ENCODE data around the gene FILIP1.

The FILIP1 gene

DNA sequence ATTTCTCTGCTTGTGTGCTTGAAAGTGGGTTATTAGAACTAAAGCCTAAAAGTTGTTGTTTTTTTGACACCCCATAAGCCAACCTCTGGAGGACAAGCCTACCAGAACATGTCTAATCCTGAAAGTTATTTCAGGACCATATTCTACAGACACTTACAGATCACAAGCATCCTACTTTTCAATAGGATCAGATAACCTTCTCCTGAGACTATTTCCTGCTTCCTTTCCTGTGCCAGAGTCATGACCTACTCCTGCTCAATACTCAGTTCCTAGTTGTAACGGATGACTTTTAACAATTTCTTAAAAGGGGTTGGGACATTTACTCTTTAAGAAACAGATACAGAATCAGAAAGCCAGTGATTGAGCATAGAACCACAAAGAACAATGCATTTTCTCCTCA is 5.3 kb upstream of the FILIP1 start:
- no peak overlapping the region for H3K27ac ChIP-seq
- TF ChIP-seq, protein P1, sequence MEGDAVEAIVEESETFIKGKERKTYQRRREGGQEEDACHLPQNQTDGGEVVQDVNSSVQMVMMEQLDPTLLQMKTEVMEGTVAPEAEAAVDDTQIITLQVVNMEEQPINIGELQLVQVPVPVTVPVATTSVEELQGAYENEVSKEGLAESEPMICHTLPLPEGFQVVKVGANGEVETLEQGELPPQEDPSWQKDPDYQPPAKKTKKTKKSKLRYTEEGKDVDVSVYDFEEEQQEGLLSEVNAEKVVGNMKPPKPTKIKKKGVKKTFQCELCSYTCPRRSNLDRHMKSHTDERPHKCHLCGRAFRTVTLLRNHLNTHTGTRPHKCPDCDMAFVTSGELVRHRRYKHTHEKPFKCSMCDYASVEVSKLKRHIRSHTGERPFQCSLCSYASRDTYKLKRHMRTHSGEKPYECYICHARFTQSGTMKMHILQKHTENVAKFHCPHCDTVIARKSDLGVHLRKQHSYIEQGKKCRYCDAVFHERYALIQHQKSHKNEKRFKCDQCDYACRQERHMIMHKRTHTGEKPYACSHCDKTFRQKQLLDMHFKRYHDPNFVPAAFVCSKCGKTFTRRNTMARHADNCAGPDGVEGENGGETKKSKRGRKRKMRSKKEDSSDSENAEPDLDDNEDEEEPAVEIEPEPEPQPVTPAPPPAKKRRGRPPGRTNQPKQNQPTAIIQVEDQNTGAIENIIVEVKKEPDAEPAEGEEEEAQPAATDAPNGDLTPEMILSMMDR (conservative IDR thresholded peaks at IDR 0.05; ENCODE audit: low read depth), result no peak
- ChIA-PET POLR2A (ENCODE audit: low non-redundant PET) (no interaction called here), CTCF (no interaction called here)
- DNase-seq (ENCODE audit: low spot score), result no peak

DNA sequence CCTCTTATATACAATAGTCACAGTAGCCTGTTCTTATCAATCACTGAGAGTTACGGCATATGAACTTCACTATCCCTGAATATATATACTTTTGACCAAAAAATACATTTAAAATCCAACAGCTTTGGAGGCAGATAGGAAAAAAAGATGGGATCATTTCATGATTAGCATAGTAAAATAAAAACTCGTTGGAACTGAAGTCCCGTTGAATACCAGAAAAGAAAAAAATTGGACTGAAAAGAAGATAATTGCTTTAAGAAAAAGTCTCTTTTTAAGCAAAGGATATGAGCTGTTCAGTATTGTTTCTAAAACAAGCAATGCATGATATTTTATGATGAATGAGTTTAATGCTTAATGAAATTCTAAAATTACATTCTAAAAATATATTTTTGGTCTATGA is 4.4 kb upstream of the FILIP1 start:
- POLR2A ChIA-PET (ENCODE audit: low non-redundant PET), result no interaction called here

DNA sequence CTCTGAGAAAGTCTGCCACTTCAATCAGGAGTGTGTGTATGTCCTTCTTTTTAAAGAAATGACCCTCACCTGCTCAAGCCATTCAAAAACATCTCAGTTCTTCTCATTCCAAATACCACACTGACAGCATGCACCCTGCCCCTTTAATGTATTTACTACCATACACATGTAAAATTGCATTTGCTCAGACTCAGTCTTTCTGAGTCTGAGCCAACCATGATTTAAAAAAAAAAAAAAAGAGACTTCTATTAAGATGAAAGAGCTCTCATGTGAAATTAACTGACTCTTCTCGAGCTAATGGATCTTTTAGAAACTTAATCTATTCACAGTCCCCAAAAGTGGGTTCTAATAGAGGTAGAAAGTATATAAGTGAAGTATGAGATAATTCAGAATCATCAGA is 1.4 kb upstream of the FILIP1 start:
- TF ChIP-seq, protein P1 (conservative IDR thresholded peaks at IDR 0.05; ENCODE audit: low read depth), result no peak
- ChIA-PET CTCF (interaction anchor here (0.7 to 0.8 kb wide), 2 partner anchors 15 to 1400 kb away, joined by 4 read pairs; no protein-coding TSS in a partner anchor), POLR2A (ENCODE audit: low non-redundant PET) (no interaction called here)

More for the DNA sequence above, 4.4 kb upstream of the FILIP1 start:
- TF ChIP-seq, protein P1 (conservative IDR thresholded peaks at IDR 0.05; ENCODE audit: low read depth), result no peak
- CTCF ChIA-PET, result interaction anchor here (0.6 kb wide), 1 partner anchor 1669 kb away, joined by 3 read pairs; no protein-coding TSS in a partner anchor
- no peak overlapping the region for H3K27ac ChIP-seq
- DNase-seq (ENCODE audit: low spot score), result no peak

DNA sequence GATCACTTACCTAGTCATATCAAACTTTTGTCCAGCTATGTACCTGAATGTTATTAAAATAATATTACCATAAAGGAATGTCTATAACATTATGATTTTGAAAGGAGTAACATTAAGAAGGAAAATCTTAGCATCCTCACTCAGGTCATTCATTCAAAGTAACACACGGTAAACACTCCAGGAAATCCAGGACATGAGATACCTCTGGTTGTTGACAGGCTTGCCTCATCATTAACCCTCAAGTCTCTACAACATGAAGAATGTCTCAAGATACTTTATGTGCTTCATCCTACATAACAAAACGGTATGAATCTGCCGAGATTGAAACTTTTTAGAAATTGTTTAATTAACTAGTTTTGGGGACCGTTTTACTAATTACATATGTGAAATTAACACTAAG is 690 bp upstream of the FILIP1 start:
- TF ChIP-seq, protein P1 (conservative IDR thresholded peaks at IDR 0.05; ENCODE audit: low read depth), result no peak
- H3K27ac ChIP-seq, result no peak overlapping the region
- ChIA-PET POLR2A (ENCODE audit: low non-redundant PET) (no interaction called here), CTCF (no interaction called here)
- DNase-seq (ENCODE audit: low spot score), result no peak

More for the DNA sequence above, 1.4 kb upstream of the FILIP1 start:
- H3K27ac ChIP-seq, result no peak overlapping the region
- DNase-seq (ENCODE audit: low spot score), result no peak

DNA sequence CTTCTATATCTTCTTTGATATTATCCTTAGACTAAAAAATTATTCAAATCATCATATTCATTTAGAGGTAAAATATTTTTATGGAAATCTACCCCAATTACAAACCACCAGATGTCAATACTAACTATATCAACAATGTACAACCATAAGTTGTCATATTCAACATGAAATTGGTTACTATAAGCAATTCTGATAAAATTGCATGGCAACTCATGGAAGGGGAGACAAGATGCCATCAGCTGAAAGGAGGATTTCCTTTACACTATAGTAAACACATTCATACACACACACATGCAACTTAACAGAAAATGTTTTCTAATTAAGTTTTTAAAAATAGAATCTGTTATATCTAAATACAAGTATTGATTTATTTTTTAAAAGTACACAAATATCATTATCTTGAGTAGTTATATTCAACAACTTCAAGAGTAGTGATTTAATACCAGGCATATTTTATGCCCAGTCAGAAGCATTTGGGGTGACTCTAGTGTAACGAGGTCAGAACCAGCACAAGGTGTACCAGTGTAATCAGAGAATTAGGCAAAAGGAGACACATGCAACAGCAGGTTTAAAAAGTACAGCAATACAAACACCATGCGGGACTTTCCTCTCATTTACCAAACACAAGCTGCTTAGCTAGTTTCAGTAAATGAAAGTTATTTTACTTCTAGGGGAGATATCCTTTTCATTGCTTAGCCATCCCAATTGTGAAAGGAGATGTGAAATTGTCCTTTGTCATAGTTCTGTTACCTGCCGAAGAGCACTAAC is 1.0 kb downstream of the FILIP1 start:
- ChIA-PET POLR2A (ENCODE audit: low non-redundant PET) (no interaction called here), CTCF (interaction anchor here (0.5 kb wide), 1 partner anchor 777 kb away, joined by 4 read pairs; no protein-coding TSS in a partner anchor)

DNA sequence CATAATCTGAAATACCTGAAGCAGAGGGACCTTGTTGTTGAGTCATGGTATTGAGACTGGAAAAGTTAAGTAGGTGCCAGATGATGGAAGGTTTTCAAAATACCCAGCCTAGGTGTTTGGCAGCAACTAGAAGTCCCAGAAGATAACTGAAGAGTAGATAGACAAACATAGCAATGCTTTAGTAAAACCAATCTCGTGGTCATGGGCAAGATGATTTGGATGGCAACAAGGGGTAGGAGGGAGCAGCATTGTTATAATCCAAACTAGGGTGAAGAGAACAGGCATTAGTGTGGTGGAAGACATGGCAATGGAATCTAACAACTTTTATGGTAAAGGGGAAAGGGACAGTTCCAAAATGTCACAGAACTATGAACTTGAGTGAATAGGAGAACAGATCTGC is 2.3 kb downstream of the FILIP1 start:
- ChIA-PET POLR2A (ENCODE audit: low non-redundant PET) (no interaction called here), CTCF (no interaction called here)
- H3K27ac ChIP-seq, result no peak overlapping the region
- no peak for DNase-seq (ENCODE audit: low spot score)
- TF ChIP-seq, protein P1 (conservative IDR thresholded peaks at IDR 0.05; ENCODE audit: low read depth), result no peak

More for the DNA sequence above, 1.0 kb downstream of the FILIP1 start:
- H3K27ac ChIP-seq, result no peak overlapping the region
- DNase-seq (ENCODE audit: low spot score), result no peak
- TF ChIP-seq, protein P1 (conservative IDR thresholded peaks at IDR 0.05; ENCODE audit: low read depth), result no peak

Data from RWPE1 (cell line).